ENCODE results near the gene GATAD2B.
"Not testable (repeated sequence)": the region's sequence is repeated elsewhere in the genome, so short reads cannot be mapped to it uniquely, and the experiment has no call there.

GATAD2B gene

DNA sequence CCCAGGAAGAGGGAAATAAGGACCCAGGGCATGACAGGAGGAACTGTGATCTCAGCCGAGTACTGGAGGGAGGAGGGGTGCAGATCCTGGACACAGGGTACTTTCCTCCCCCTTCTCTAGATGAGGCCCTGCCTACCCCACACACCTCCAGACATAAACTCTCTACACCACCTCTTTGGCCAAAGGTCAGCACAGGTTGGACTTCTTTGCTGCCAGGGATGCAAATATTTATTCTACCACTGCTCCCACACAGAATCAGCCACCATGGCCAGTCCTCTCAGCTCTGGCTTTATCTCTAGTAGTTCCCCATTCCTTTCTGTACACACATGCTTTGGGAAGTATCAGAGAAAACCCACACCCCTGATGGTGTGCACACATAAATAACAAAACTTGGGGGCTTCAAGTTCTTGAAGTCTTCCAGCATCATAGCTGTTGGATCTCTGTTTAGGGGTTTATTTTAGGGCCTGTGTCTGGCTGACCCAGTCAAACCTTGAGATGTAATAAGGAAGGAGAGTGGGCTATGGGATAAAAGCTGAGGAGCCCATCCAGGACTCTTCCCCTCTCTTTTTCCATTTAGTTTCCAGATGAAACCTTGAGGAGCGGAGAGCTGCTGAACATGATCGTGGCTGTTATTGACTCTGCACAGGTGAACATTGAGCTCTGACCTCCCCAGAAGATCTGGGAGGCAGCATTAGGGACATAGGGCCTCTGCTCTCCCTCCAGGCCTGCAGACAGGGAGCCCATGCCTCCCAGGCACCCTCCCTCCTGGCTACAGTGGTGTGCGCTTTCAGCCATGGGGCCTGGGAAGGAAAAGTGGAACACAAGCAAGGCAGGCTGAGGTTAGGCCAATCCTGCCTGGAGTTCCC, 154.2 kb downstream of the GATAD2B start:
- DNase-seq = no peak

DNA sequence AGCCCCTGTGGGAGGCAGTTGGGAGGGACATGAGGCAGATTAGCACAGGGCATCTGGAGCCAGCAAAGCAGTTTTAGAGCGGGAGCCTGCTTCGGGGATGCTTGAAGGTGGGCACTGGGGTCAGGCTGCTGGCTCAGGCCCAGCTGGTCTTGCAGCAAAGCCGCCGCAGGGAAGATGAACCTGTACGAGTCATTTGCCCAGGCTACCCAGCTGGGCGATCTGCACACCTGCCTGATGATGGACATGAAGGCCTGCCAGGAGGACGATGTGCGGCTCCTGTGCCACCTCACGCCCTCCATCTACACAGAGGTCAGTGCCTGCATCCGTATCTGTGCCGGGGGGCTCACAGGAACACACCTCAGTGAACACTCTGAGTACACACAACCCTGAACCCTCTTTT, 155.3 kb downstream of the GATAD2B start:
- DNase-seq = no peak

DNA sequence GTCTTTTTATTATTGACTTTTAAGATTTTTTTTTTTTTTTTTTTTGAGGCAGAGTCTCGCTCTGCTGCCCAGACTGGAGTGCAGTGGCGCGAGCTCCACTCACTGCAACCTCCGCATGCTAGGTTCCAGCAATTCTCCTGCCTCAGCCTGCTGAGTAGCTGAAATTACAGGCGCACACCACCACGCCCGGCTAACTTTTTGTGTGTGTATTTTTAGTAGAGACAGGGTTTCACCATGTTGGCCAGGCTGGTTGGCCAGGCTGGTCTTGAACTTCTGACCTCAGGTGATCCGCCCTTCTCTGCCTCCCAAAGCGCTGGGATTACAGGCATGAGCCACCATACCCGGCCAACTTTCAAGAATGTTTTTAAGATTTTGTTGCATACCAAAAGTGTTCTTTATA, 156.1 kb downstream of the GATAD2B start:
- not testable (repeated sequence) for DNase-seq

DNA sequence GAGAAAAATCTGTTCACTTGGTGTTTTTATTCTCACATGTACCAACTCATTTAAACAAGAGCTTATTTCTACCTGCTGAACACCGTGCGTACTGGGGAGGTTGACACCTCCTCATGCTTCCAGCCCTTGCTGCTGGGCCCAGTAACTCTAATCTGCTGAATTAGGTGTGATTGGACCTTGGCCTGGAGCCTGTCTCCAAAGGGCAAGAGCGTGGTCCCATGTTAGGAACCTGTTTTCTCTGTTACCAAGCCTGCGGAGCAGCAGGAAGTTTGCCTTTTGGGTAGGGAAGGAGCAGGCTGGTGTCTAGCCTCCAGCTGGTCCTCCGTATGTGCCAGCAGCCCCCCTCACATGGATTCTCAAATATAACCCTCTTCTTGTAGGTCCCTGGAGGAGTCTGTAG, 158.5 kb downstream of the GATAD2B start:
- no peak for DNase-seq

DNA sequence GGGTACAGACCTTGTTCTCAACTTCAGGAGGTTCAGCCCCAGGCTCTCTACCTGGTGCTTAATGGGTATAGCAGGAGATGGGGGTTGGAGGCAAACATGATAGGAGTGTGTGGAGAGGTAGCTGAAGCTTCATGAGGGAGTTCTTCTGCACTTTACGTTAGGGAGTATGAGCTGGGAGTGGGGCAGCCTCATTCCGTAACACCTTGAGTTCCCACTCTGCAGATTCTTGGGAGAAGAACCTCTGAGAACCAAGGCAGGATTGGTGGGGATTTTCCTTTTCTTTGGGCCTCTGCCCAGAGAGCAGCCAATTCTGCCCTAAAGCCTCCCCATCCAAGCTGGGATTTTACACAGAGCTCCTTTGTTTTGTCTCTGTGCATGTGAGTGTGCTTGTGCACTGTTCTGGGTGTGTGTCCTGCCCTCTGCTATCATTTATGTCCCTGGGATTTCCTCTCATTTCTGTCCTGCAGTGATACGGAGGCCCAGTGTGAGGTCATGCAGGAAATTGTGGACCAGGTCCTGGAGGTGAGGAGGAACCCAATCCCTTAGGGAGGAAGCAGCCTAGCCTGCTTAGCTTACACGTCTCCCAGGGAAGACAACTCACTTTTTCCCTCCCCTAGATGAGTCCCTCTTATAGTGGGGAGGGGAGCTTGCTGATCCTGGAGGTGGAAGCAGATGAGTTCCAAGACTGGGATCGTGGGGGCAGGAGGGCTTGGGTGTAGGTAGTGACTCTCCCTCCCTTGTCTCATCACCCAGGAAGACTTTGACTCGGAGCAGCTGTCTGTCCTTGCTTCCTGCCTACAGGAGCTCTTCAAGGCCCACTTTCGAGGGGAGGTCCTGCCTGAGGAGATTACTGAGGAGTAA, 159.2 kb downstream of the GATAD2B start:
- DNase-seq = peak in 7 of 58 donors; percentile 4 to 26 (median 13)

DNA sequence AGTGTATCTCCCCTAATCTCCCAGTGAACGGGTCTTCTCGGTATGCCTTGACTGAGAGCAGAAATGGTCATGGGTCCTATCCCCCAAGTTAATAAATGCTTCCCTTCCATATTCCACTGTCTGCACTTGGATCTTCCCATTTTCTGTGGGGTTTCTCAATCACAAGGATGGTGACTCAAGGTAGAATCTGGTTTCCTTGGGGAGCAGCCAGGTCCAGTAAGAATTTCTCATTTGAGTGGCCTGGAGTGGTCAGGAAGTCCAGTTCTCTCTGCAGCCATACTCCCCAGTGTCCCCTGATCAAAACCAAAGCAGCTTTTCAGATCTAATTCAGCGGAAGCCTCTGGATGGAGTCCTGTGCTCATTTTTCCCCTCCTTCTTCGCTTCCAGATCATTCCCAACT, 162.3 kb downstream of the GATAD2B start:
- DNase-seq = no peak

All from anterior cingulate cortex (tissue), 58 donors.